H1 (cell line): ENCODE measurements around the gene DOCK6. TPM values are rescaled to one million over a fixed set of nuclear protein-coding genes. Genes with fewer than 3 reads are reported as not detected.

Source experiments
- CTCF ChIA-PET: fragments of 300-600 bp; sonication (Branson Sonifier 250); formaldehyde crosslinking; loops from one replicate; lab custom pipeline; 2021; ENCODE audit not compliant: partially characterized antibody; lab: Charles Lee
- POLR2A ChIA-PET: fragments of 300-600 bp; sonication (Branson Sonifier 250); formaldehyde crosslinking; loops from one replicate; lab custom pipeline; 2021; ENCODE audit warnings: inconsistent platforms; ENCODE audit not compliant: partially characterized antibody; lab: Charles Lee
- DNase-seq, 2 experiments: peaks; one replicate each; pipeline versions ENCODE4 v3.0.0 to v3.0.0-alpha.2; 2010 to 2022; ENCODE audit warnings: low spot score in 2 of 2, low read depth in 1 of 2, mixed read lengths in 1 of 2
- FAIRE-seq: peaks from 2 replicates; lab custom pipeline; 2011; peaks lifted over from hg19 to GRCh38; lab: Jason Lieb, UNC
- H2AFZ ChIP-seq: 2 replicates; pipeline ENCODE4 v1.8.1; 2012; ENCODE audit warnings: low read length, inconsistent platforms
- H2AK5ac ChIP-seq: 2 replicates; pipeline ENCODE4 v1.6.1; 2013; ENCODE audit warnings: low read depth, low read length
- H2BK120ac ChIP-seq: replicated peaks from 2 replicates; pipeline ENCODE3; 2013; ENCODE audit warnings: low read depth, low read length, inconsistent platforms
- H2BK12ac ChIP-seq: 2 replicates; pipeline ENCODE4 v1.6.1; 2013; ENCODE audit warnings: low read depth, low read length
- H2BK15ac ChIP-seq: 2 replicates; pipeline ENCODE4 v1.6.1; 2013; ENCODE audit warnings: low read length
- H2BK20ac ChIP-seq: 2 replicates; pipeline ENCODE4 v1.6.1; 2013; ENCODE audit warnings: low read length
- H2BK5ac ChIP-seq: 2 replicates; pipeline ENCODE4 v1.6.1; 2013; ENCODE audit warnings: low read depth, low read length
- H3K14ac ChIP-seq: 2 replicates; pipeline ENCODE4 v1.6.1; 2013; ENCODE audit warnings: inconsistent platforms; ENCODE audit not compliant: insufficient read length
- H3K18ac ChIP-seq: 2 replicates; pipeline ENCODE4 v1.6.1; 2013; ENCODE audit warnings: low read length; ENCODE audit errors: extremely low read depth
- H3K23ac ChIP-seq: 2 replicates; pipeline ENCODE4 v1.6.1; 2013; ENCODE audit warnings: inconsistent platforms; ENCODE audit not compliant: insufficient read length
- H3K23me2 ChIP-seq: 2 replicates; pipeline ENCODE4 v1.6.1; 2013; ENCODE audit warnings: low read depth, low read length
- H3K27ac ChIP-seq: 2 replicates; pipeline ENCODE4 v1.6.1; 2011; ENCODE audit warnings: low read depth, low read length, inconsistent platforms
- H3K27me3 ChIP-seq, 4 experiments: replicated peaks in 1 of 4; 1 replicate in 1 of 4; 2 replicates in 3 of 4; pipeline versions ENCODE4 v1.6.1 to v1.8.1; 2011 to 2013; ENCODE audit warnings: low read length in 3 of 4, mild to moderate bottlenecking in 3 of 4, inconsistent platforms in 2 of 4, mixed read lengths in 2 of 4, moderate library complexity in 1 of 4; ENCODE audit not compliant: control insufficient read depth in 3 of 4, insufficient read depth in 3 of 4; ENCODE audit errors: extremely low read depth in 1 of 4
- H3K36me3 ChIP-seq, 4 experiments: 2 replicates each; pipeline versions ENCODE4 v1.6.1 to v1.8.1; 2011 to 2013; ENCODE audit warnings: mild to moderate bottlenecking in 4 of 4, low read length in 3 of 4, moderate library complexity in 2 of 4, control low read depth in 1 of 4, inconsistent platforms in 1 of 4; ENCODE audit not compliant: insufficient read depth in 4 of 4, control insufficient read depth in 2 of 4
- H3K4ac ChIP-seq: replicated peaks from 2 replicates; pipeline ENCODE3; 2013; ENCODE audit warnings: low read length, low read depth, mixed read lengths, inconsistent platforms; ENCODE audit not compliant: insufficient read length
- H3K4me1 ChIP-seq, 4 experiments: replicated peaks in 1 of 4; 1 replicate in 1 of 4; 2 replicates in 3 of 4; pipeline versions ENCODE4 v1.6.1 to v1.8.1; 2011 to 2013; ENCODE audit warnings: low read length in 3 of 4, inconsistent platforms in 2 of 4, mixed read lengths in 1 of 4; ENCODE audit not compliant: insufficient read depth in 4 of 4, control insufficient read depth in 3 of 4
- H3K4me2 ChIP-seq, 2 experiments: 2 replicates each; pipeline versions ENCODE4 v1.6.1 to v1.8.1; 2011 to 2013; ENCODE audit warnings: low read depth in 2 of 2, low read length in 2 of 2, control low read depth in 1 of 2, inconsistent platforms in 1 of 2, mild to moderate bottlenecking in 1 of 2; ENCODE audit not compliant: insufficient read depth in 1 of 2
- H3K4me3 ChIP-seq, 4 experiments: fragments of 200-600, 300-600 bp in 1 of 4; sonication (generic), shearing (Covaris generic), sonication (Bioruptor Twin) in 1 of 4; 2 replicates each; pipeline versions ENCODE4 v1.5.1 to v1.8.1; 2011 to 2016; ENCODE audit warnings: low read length in 4 of 4, low read depth in 3 of 4, control low read depth in 2 of 4, inconsistent platforms in 2 of 4, mild to moderate bottlenecking in 2 of 4, mixed read lengths in 1 of 4, moderate library complexity in 1 of 4; ENCODE audit not compliant: insufficient read depth in 2 of 4; ENCODE audit errors: extremely low read depth in 1 of 4
- H3K56ac ChIP-seq: replicated peaks from 2 replicates; pipeline ENCODE3; 2013; ENCODE audit warnings: low read depth, mild to moderate bottlenecking, mixed read lengths, low read length, inconsistent platforms; ENCODE audit not compliant: insufficient read length
- H3K79me1 ChIP-seq: 2 replicates; pipeline ENCODE4 v1.6.1; 2013; ENCODE audit warnings: low read depth, low read length, control low read depth
- H3K79me2 ChIP-seq, 2 experiments: 2 replicates each; pipeline versions ENCODE4 v1.6.1 to v1.8.1; 2012 to 2013; ENCODE audit warnings: low read length in 2 of 2, mild to moderate bottlenecking in 2 of 2, inconsistent platforms in 1 of 2; ENCODE audit not compliant: insufficient read depth in 2 of 2, control insufficient read depth in 1 of 2
- H3K9ac ChIP-seq, 4 experiments: replicated peaks in 1 of 4; 1 replicate in 1 of 4; 2 replicates in 3 of 4; pipeline versions ENCODE4 v1.6.1 to v1.8.1; 2011 to 2013; ENCODE audit warnings: low read depth in 3 of 4, low read length in 3 of 4, control low read depth in 2 of 4, mild to moderate bottlenecking in 2 of 4, moderate library complexity in 2 of 4, inconsistent platforms in 1 of 4; ENCODE audit errors: extremely low read depth in 1 of 4
- H3K9me3 ChIP-seq, 2 experiments: 2 replicates each; pipeline versions ENCODE4 v1.6.1 to v1.8.1; 2012 to 2013; ENCODE audit warnings: mild to moderate bottlenecking in 2 of 2, moderate library complexity in 2 of 2, control low read depth in 1 of 2, inconsistent platforms in 1 of 2, low read depth in 1 of 2, low read length in 1 of 2, mixed read lengths in 1 of 2; ENCODE audit not compliant: insufficient read depth in 2 of 2
- H4K20me1 ChIP-seq, 2 experiments: replicated peaks in 1 of 2; 2 replicates each; pipeline versions ENCODE3 to v1.8.1; 2011 to 2013; ENCODE audit warnings: inconsistent platforms in 2 of 2, low read length in 2 of 2, mild to moderate bottlenecking in 1 of 2; ENCODE audit not compliant: insufficient read depth in 2 of 2, control insufficient read depth in 1 of 2
- H4K5ac ChIP-seq: 2 replicates; pipeline ENCODE4 v1.6.1; 2013; ENCODE audit warnings: low read length, low read depth, mixed read lengths, inconsistent platforms; ENCODE audit not compliant: insufficient read length
- H4K8ac ChIP-seq: 2 replicates; pipeline ENCODE4 v1.8.0; 2013; ENCODE audit warnings: mild to moderate bottlenecking, moderate library complexity, low read length, inconsistent platforms; ENCODE audit not compliant: insufficient read depth; ENCODE audit errors: extremely low read depth
- H4K91ac ChIP-seq: replicated peaks from 2 replicates; pipeline ENCODE3; 2013; ENCODE audit warnings: low read length, mixed read lengths, inconsistent platforms; ENCODE audit not compliant: insufficient read length
- ASH2L ChIP-seq: fragments of 200-600, 300-600 bp; sonication (generic); IDR thresholded peaks from one replicate; pipeline ENCODE4 v1.7.1; 2017; ENCODE audit warnings: low read length
- CHD1 ChIP-seq: IDR thresholded peaks from 2 replicates; pipeline ENCODE4 v1.6.1; 2012; ENCODE audit warnings: low read depth, low read length, improper control_type of control experiment
- CREB1 ChIP-seq: IDR thresholded peaks from 2 replicates; pipeline ENCODE4 v1.6.1; 2012; ENCODE audit warnings: inconsistent platforms
- KDM4A ChIP-seq: IDR thresholded peaks from one replicate; pipeline ENCODE4 v1.7.1; 2012; ENCODE audit warnings: low read depth, mild to moderate bottlenecking, moderate library complexity, low read length, inconsistent platforms; ENCODE audit not compliant: severe bottlenecking
- KDM5A ChIP-seq: fragments of 200-600 bp; IDR thresholded peaks from 2 replicates; pipeline ENCODE4 v1.7.1; 2012; ENCODE audit warnings: mild to moderate bottlenecking, low read length, inconsistent platforms, mixed read lengths
- NANOG ChIP-seq: IDR thresholded peaks from 2 replicates; pipeline ENCODE4 v1.6.1; 2011; ENCODE audit warnings: low read length, low read depth, mild to moderate bottlenecking, inconsistent platforms; ENCODE audit not compliant: insufficient read depth, poor library complexity, severe bottlenecking
- PHF8 ChIP-seq: fragments of 200-600 bp; sonication (generic); conservative IDR thresholded peaks from 2 replicates; pipeline ENCODE4 v1.7.1; 2012; ENCODE audit warnings: low read depth, mild to moderate bottlenecking, inconsistent platforms, low read length, moderate library complexity
- POU5F1 ChIP-seq: IDR thresholded peaks from 2 replicates; pipeline ENCODE4 v1.6.1; 2011; ENCODE audit warnings: low read depth, mild to moderate bottlenecking, low read length, moderate library complexity
- RAD21 ChIP-seq, 2 experiments: IDR thresholded peaks in 1 of 2; conservative IDR thresholded peaks in 1 of 2; 2 replicates each; pipeline ENCODE4 v1.6.1; 2011; ENCODE audit warnings: low read depth in 2 of 2, low read length in 2 of 2, improper control_type of control experiment in 1 of 2, inconsistent platforms in 1 of 2, mild to moderate bottlenecking in 1 of 2, moderate library complexity in 1 of 2
- SIX5 ChIP-seq: IDR thresholded peaks from 2 replicates; pipeline ENCODE4 v1.6.1; 2011; ENCODE audit warnings: mild to moderate bottlenecking, low read depth, low read length
- SP4 ChIP-seq: IDR thresholded peaks from 2 replicates; pipeline ENCODE4 v1.6.1; 2012; ENCODE audit warnings: low read length, inconsistent platforms
- SRF ChIP-seq: IDR thresholded peaks from 2 replicates; pipeline ENCODE4 v1.6.1; 2011; ENCODE audit warnings: mild to moderate bottlenecking, low read depth, low read length, moderate library complexity
- TCF12 ChIP-seq: IDR thresholded peaks from 2 replicates; pipeline ENCODE4 v1.6.1; 2011; ENCODE audit warnings: low read depth, mild to moderate bottlenecking, low read length
- ZNF274 ChIP-seq: IDR thresholded peaks from 2 replicates; pipeline ENCODE4 v1.7.0; 2012; ENCODE audit warnings: low read length, borderline replicate concordance; ENCODE audit errors: extremely low read depth
- whole genome bisulfite sequencing, 2 experiments: shearing (Covaris generic) in 1 of 2; methylation state at CpG; one replicate each; pipeline versions ENCODE4 v1.1.6 to v1.1.7; 2013 to 2015; ENCODE audit warnings: low lambda C conversion rate in 2 of 2, mixed read lengths in 2 of 2, inconsistent platforms in 1 of 2, low coverage in 1 of 2, missing lambda C conversion rate in 1 of 2; ENCODE audit not compliant: insufficient replicate concordance in 2 of 2, insufficient coverage in 1 of 2, insufficient read length in 1 of 2; ENCODE audit errors: extremely low coverage in 1 of 2, missing lambda C conversion rate in 1 of 2; 5-methylcytosine and 5-hydroxymethylcytosine counted together
- polyA plus RNA-seq, 7 experiments: library from polyadenylated mRNA; depleted of rRNA in 3 of 7; stranded (reverse) in 5 of 7; unstranded in 2 of 7; fragments of >200 nt in 5 of 7; fragments of 200-250 nt in 2 of 7; gene quantifications; 1 replicate in 5 of 7; 2 replicates in 1 of 7; 4 replicates in 1 of 7; pipeline versions ENCODE4 v1.2.1 to v1.2.3, GENCODE V29; 2011 to 2013; ENCODE audit warnings: missing spikeins in 2 of 7, mixed read lengths in 2 of 7
- total RNA-seq: library from RNA; stranded (reverse); fragmentation: NEBNext Ultra II Directional; extraction: Animal tissue kit (Norgen Biotek cat#: 25700); gene quantifications from 2 replicates; pipeline ENCODE4 v1.2.1, GENCODE V29; 2021

The DOCK6 gene
- total and polyA plus RNA-seq, 2 of the 8 experiments (the other 6 are each of a cell fraction or from before 2014, with no cell fraction given): 25.5 to 54.7 TPM

- Histone ChIP-seq H2BK120ac (no peak overlapping the region), H3K23me2 (no peaks in the 10 kb centered on the region; the same call in 1 of the 2 replicates), H2AFZ (no peak overlapping the region), H3K79me2 (no peaks in the 10 kb centered on the region), H3K36me3 (no peaks in the 10 kb centered on the region), H4K91ac (no peak overlapping the region), H3K4ac (no peak overlapping the region), H3K27ac (no peak overlapping the region), H2BK20ac (no peak overlapping the region), H3K9me3 (no peaks in the 10 kb centered on the region), H3K79me1 (no peaks in the 10 kb centered on the region), H3K18ac (no peak overlapping the region), H3K4me3 (no peak overlapping the region), H2BK5ac (no peak overlapping the region), H3K4me2 (no peak overlapping the region), H4K8ac (no peak overlapping the region), H4K5ac (no peak overlapping the region), H3K9ac (no peak overlapping the region), H2AK5ac (no peak overlapping the region), H3K14ac (no peak overlapping the region), H3K4me1 (no peaks in the 10 kb centered on the region), H3K56ac (no peak overlapping the region), H2BK12ac (no peak overlapping the region), H4K20me1 (no peaks in the 10 kb centered on the region), H3K27me3 (no peaks in the 10 kb centered on the region), H2BK15ac (no peak overlapping the region), H3K23ac (no peak overlapping the region)
- no peak for FAIRE-seq
- ChIA-PET CTCF (interaction anchor here (0.7 to 1.6 kb wide), 10 partner anchors 13 to 283 kb away, joined by 3 to 6 read pairs (median 3); partner anchors contain the start of gene DOCK6), POLR2A (no interaction called here)
- WGBS, 2 experiments: 94% methylated on average over 5 of the region's 6 CpGs; no CpG with 5 or more reads in 1 of the 2 experiments
- no peak for DNase-seq
- TF ChIP-seq PHF8 (no peak), SP4 (no peak), CHD1 (no peak), ASH2L (no peak), KDM5A (no peak), KDM4A (no peak), SRF (no peak), RAD21 (IDR thresholded peaks at IDR 0.05 in 1 of 2, conservative IDR thresholded peaks at IDR 0.05 in 1 of 2; ENCODE audit: low read depth in 2 of 2, low read length in 2 of 2) (no peak), NANOG (no peak), POU5F1 (no peak), SIX5 (no peak), CREB1 (no peak), TCF12 (no peak), ZNF274 (no peak)
Observed at GRCh38 chr19:11286312-11286974, 24.1 kb upstream of the DOCK6 start.
